Activated CD4-positive, CD25-positive, alpha-beta regulatory T cell treated with anti-CD3 and anti-CD28 coated beads, Interleukin-2, amount 50 U/mL, for 24 hours (primary cell): ENCODE data around the gene SPATA31D1.

ENCODE experiments used
- ATAC-seq, 2 donors: fragments of 150-1000 bp; cut with Tn5 transposase; one replicate each; pipeline ENCODE4 v1.10.0; 2021; ENCODE audit warnings: mild to moderate bottlenecking in 1 of 2, moderate library complexity in 1 of 2

SPATA31D1 gene

DNA sequence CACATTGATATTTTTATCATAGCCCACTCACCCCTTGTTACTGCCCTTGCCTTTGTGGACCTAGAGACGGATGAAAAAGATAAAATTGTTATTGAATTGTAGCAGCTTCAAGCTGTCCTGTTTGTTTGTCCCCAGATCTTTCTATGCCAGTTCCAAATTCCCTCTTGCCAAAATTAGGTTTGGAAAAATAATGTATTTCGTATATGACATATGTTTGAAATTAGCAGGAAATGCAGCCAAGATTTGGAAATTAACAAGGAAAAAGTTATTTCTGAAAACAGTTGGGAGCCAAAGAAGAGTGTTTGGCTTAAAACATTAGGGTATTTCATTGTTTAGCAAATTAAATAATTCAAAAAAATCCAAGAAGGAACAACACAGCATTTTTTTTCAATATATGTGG lies 33.5 kb downstream of the SPATA31D1 start:
- ATAC-seq, result no peak

GRCh38 chr9:82024908-82025307 lies 36.3 kb downstream of the SPATA31D1 start:
- no peak for ATAC-seq

- ATAC-seq, result no peak
These were observed 43.1 kb downstream of the SPATA31D1 start for GRCh38 chr9:82031538-82032280.

DNA sequence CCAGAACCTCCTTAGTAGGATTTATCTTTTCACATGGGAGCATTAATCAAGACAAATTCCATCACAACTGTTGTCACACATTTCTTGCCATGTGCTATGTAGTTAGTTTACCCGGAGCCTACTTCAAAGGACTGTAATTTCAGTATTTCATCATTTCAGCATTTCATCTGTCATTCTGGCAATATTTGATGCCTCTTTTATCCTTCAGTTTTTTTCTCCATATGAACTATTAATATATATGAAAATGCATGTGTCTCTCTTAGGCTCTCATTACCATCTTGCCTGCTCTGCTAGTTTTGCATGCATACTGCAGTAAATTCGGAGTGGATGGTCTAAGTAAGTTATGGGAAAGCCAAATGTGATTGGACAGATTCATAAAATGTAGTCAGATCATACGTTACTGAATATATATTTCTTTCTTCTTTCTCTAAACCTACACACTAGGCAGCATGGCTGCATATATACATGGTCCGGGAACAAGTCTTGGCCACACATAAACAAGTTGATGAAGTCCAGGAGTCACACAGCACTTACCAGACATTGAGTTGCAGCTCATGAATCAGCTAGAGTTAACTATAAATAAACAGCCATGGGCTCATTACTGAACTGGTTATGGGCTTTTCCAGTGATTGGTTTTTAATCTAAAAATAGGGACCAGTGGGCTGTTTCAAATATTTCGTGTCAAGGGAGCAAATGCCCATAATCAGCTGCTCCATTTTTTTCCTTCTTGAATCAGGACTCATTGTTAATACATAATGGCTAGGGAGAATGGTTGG lies 46.6 kb downstream of the SPATA31D1 start:
- no peak for ATAC-seq

DNA sequence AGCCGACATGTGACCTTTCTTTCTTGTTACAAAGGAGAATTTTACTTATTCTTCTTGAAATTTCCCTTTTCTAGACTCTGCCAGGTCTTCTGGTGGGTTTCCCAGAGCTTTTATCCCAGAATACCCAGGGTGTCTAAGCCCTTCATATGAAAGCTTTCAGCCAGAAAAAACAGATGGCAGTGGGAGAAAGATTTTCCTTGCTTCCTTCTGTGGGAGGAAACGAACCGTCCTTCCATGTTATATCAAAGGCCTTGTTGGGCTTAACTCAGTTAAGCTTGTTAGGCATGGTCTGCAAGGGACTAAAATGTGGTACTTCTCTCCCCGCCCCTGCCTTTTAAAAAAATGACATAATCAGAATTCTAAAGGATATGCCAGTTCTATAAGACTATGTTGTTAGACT lies 47.5 kb downstream of the SPATA31D1 start:
- ATAC-seq, result no peak

GRCh38 chr9:82037126-82037525 lies 48.6 kb downstream of the SPATA31D1 start:
- no peak for ATAC-seq

DNA sequence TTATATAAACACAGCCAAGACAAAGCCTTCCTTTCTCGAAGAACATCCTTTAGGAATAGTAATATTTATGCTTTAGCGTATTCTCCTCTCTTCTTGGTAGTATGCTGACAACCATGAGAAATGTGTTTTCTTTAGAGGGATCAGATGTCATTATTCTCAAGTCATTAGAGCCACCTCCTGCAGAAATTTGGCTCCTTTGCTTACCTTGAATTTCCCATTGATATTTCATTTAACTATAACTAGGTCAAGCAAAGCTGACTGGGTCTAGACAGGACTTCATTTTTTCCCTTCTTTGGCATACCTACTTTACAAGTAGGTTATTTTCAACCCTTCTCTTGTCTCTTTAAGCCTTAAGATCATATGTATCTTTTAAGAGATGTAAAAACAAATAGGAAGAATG lies 50.3 kb downstream of the SPATA31D1 start:
- no peak for ATAC-seq
